ENCODE measurements around the gene CHRD. TPM values are rescaled to one million over a fixed set of nuclear protein-coding genes. Genes with fewer than 3 reads are reported as not detected.

The CHRD gene
- 10 to 100 TPM; 12.0 to 46.5 TPM for total RNA-seq
- 10 to 100 TPM in 1 of 2 donors, under 1 TPM in 1; 0.38 to 11.9 TPM for polyA plus RNA-seq
- long read RNA-seq, donor 1, transcript CHRD-201 (23 exons, 3,521 nt), result major isoform, 6 of 43 reads
- long read RNA-seq, donor 1, partial matches to known transcripts, result 23 of 43 reads
- long read RNA-seq, donor 1, other reads (novel, unspliced or antisense), result 11 of 43 reads
- long read RNA-seq, donor 2, transcript CHRD-201 (23 exons, 3,521 nt), result major isoform, 6 of 35 reads
- long read RNA-seq, donor 2, partial matches to known transcripts, result 17 of 35 reads
- long read RNA-seq, donor 2, other reads (novel, unspliced or antisense), result 12 of 35 reads

GRCh38 chr3:184379358-184380184, at the start of gene CHRD:
CHRD (plus strand) TSS chr3:184380054; CDS start chr3:184380319, 265 bp downstream.
- H3K27ac ChIP-seq (ENCODE audit: low read depth in 1 of 2, low read length in 2 of 2), result no peak within 1 kb of the TSS
- ATAC-seq (ENCODE audit: low FRiP score) (peak; percentile 64), DNase-seq (peak in 1 of 2 donors; percentile 80)
- WGBS, 2 donors, result 16 to 53% methylated on average over 19 to 69 of the region's 71 CpGs
- H3K27me3 ChIP-seq (ENCODE audit: control insufficient read depth in 1 of 2, insufficient read depth in 2 of 2, low read length in 1 of 2), result no peaks in the 10 kb centered on the region
- no peaks in the 10 kb centered on the region for H3K9me3 ChIP-seq (ENCODE audit: control insufficient read depth, low read length)
- H3K4me1 ChIP-seq (ENCODE audit: control insufficient read depth in 1 of 2, insufficient read depth in 2 of 2, low read length in 2 of 2), result no peaks in the 10 kb centered on the region
- peak within 1 kb of the TSS; percentile 63 to 81 for H3K4me3 ChIP-seq (ENCODE audit: low read length in 2 of 2)
- no peaks in the 10 kb centered on the region for H3K36me3 ChIP-seq (ENCODE audit: control insufficient read depth in 1 of 2, insufficient read depth in 2 of 2, low read length in 1 of 2)
- intact Hi-C loops (cut with DNase I), result no loop called here

GRCh38 chr3:184332370-184333090, 47.3 kb upstream of the CHRD start:
- Histone ChIP-seq H3K4me3 (ENCODE audit: low read length in 2 of 2) (no peak overlapping the region), H3K27me3 (ENCODE audit: control insufficient read depth in 1 of 2, insufficient read depth in 2 of 2, low read length in 1 of 2) (no peaks in the 10 kb centered on the region), H3K36me3 (ENCODE audit: control insufficient read depth in 1 of 2, insufficient read depth in 2 of 2, low read length in 1 of 2) (peaks cover 8 to 10% of the 10 kb centered on the region in 2 donors), H3K4me1 (ENCODE audit: control insufficient read depth in 1 of 2, insufficient read depth in 2 of 2, low read length in 2 of 2) (no peaks in the 10 kb centered on the region), H3K9me3 (ENCODE audit: control insufficient read depth, low read length) (no peaks in the 10 kb centered on the region), H3K27ac (ENCODE audit: low read depth in 1 of 2, low read length in 2 of 2) (no peak overlapping the region)
- no peak for ATAC-seq (ENCODE audit: low FRiP score)
- 54 to 60% methylated on average over 10 of the region's 10 CpGs for WGBS, 2 donors
- DNase-seq, result peak in 1 of 2 donors; percentile 65
- intact Hi-C loops (cut with DNase I), result no loop called here

GRCh38 chr3:184333190-184333589, 46.7 kb upstream of the CHRD start:
- Histone ChIP-seq H3K27ac (ENCODE audit: low read depth in 1 of 2, low read length in 2 of 2) (peak overlapping the region in 1 of 2 donors; percentile 12), H3K9me3 (ENCODE audit: control insufficient read depth, low read length) (no peaks in the 10 kb centered on the region), H3K36me3 (ENCODE audit: control insufficient read depth in 1 of 2, insufficient read depth in 2 of 2, low read length in 1 of 2) (peaks cover 8% of the 10 kb centered on the region in 2 donors), H3K4me3 (ENCODE audit: low read length in 2 of 2) (no peak overlapping the region), H3K27me3 (ENCODE audit: control insufficient read depth in 1 of 2, insufficient read depth in 2 of 2, low read length in 1 of 2) (no peaks in the 10 kb centered on the region), H3K4me1 (ENCODE audit: control insufficient read depth in 1 of 2, insufficient read depth in 2 of 2, low read length in 2 of 2) (no peaks in the 10 kb centered on the region)
- 76 to 78% methylated on average over 6 of the region's 6 CpGs for WGBS, 2 donors
- intact Hi-C loops (cut with DNase I), result no loop called here
- no peak for ATAC-seq (ENCODE audit: low FRiP score)
- DNase-seq, result no peak

- no peak for DNase-seq
Measured at GRCh38 chr3:184333700-184334099, 46.2 kb upstream of the CHRD start.

GRCh38 chr3:184334470-184335158, 45.2 kb upstream of the CHRD start:
- no peaks in the 10 kb centered on the region for H3K9me3 ChIP-seq (ENCODE audit: control insufficient read depth, low read length)
- no peaks in the 10 kb centered on the region for H3K4me1 ChIP-seq (ENCODE audit: control insufficient read depth in 1 of 2, insufficient read depth in 2 of 2, low read length in 2 of 2)
- DNase-seq, result no peak
- peaks cover 2 to 8% of the 10 kb centered on the region in 2 donors for H3K36me3 ChIP-seq (ENCODE audit: control insufficient read depth in 1 of 2, insufficient read depth in 2 of 2, low read length in 1 of 2)
- no peak overlapping the region for H3K27ac ChIP-seq (ENCODE audit: low read depth in 1 of 2, low read length in 2 of 2)
- no peaks in the 10 kb centered on the region for H3K27me3 ChIP-seq (ENCODE audit: control insufficient read depth in 1 of 2, insufficient read depth in 2 of 2, low read length in 1 of 2)
- ATAC-seq (ENCODE audit: low FRiP score), result no peak
- H3K4me3 ChIP-seq (ENCODE audit: low read length in 2 of 2), result no peak overlapping the region
- intact Hi-C loops (cut with DNase I), result loop anchor here (2.0 kb wide), 1 partner anchor 14 kb away; no protein-coding TSS in a partner anchor
- WGBS, 2 donors, result 74% methylated on average over 15 of the region's 15 CpGs

More at GRCh38 chr3:184333700-184334099, 46.2 kb upstream of the CHRD start:
- H3K4me1 ChIP-seq (ENCODE audit: control insufficient read depth in 1 of 2, insufficient read depth in 2 of 2, low read length in 2 of 2), result no peaks in the 10 kb centered on the region
- peak overlapping the region in 1 of 2 donors; percentile 7 for H3K27ac ChIP-seq (ENCODE audit: low read depth in 1 of 2, low read length in 2 of 2)
- H3K9me3 ChIP-seq (ENCODE audit: control insufficient read depth, low read length), result no peaks in the 10 kb centered on the region
- no peak overlapping the region for H3K4me3 ChIP-seq (ENCODE audit: low read length in 2 of 2)
- H3K27me3 ChIP-seq (ENCODE audit: control insufficient read depth in 1 of 2, insufficient read depth in 2 of 2, low read length in 1 of 2), result no peaks in the 10 kb centered on the region
- peaks cover 4 to 8% of the 10 kb centered on the region in 2 donors for H3K36me3 ChIP-seq (ENCODE audit: control insufficient read depth in 1 of 2, insufficient read depth in 2 of 2, low read length in 1 of 2)
- ATAC-seq (ENCODE audit: low FRiP score), result no peak
- intact Hi-C loops (cut with DNase I), result loop anchor here (2.0 kb wide), 1 partner anchor 13 kb away; no protein-coding TSS in a partner anchor
- WGBS, 2 donors, result 77 to 78% methylated on average over 3 of the region's 3 CpGs

- Histone ChIP-seq H3K27ac (ENCODE audit: low read depth in 1 of 2, low read length in 2 of 2) (peak overlapping the region; percentile 71 to 92), H3K9me3 (ENCODE audit: control insufficient read depth, low read length) (no peaks in the 10 kb centered on the region), H3K36me3 (ENCODE audit: control insufficient read depth in 1 of 2, insufficient read depth in 2 of 2, low read length in 1 of 2) (peaks cover 2 to 8% of the 10 kb centered on the region in 2 donors), H3K4me3 (ENCODE audit: low read length in 2 of 2) (no peak overlapping the region), H3K27me3 (ENCODE audit: control insufficient read depth in 1 of 2, insufficient read depth in 2 of 2, low read length in 1 of 2) (no peaks in the 10 kb centered on the region), H3K4me1 (ENCODE audit: control insufficient read depth in 1 of 2, insufficient read depth in 2 of 2, low read length in 2 of 2) (no peaks in the 10 kb centered on the region)
- intact Hi-C loops (cut with DNase I), result loop anchor here (2.0 kb wide), 1 partner anchor 14 kb away; no protein-coding TSS in a partner anchor
- ATAC-seq (ENCODE audit: low FRiP score) (no peak), DNase-seq (no peak)
- WGBS, 2 donors, result 48 to 51% methylated on average over 4 of the region's 4 CpGs
Measured at GRCh38 chr3:184335291-184335660, 44.6 kb upstream of the CHRD start.

GRCh38 chr3:184335661-184336546, 44.0 kb upstream of the CHRD start:
- peak; percentile 85 for ATAC-seq (ENCODE audit: low FRiP score)

More at GRCh38 chr3:184335661-184336546, 44.0 kb upstream of the CHRD start:
- DNase-seq, result peak; percentile 90 to 97
- 0 to 1% methylated on average over 67 to 77 of the region's 77 CpGs for WGBS, 2 donors
- Histone ChIP-seq H3K4me3 (ENCODE audit: low read length in 2 of 2) (peak overlapping the region; percentile 19 to 73), H3K36me3 (ENCODE audit: control insufficient read depth in 1 of 2, insufficient read depth in 2 of 2, low read length in 1 of 2) (peaks cover 2 to 8% of the 10 kb centered on the region in 2 donors), H3K9me3 (ENCODE audit: control insufficient read depth, low read length) (no peaks in the 10 kb centered on the region), H3K27ac (ENCODE audit: low read depth in 1 of 2, low read length in 2 of 2) (peak overlapping the region; percentile 85 to 93), H3K27me3 (ENCODE audit: control insufficient read depth in 1 of 2, insufficient read depth in 2 of 2, low read length in 1 of 2) (no peaks in the 10 kb centered on the region), H3K4me1 (ENCODE audit: control insufficient read depth in 1 of 2, insufficient read depth in 2 of 2, low read length in 2 of 2) (no peaks in the 10 kb centered on the region)
- intact Hi-C loops (cut with DNase I), result loop anchor here (2.0 kb wide), 1 partner anchor 15 kb away; no protein-coding TSS in a partner anchor

Measured in aorta (tissue), 5 donors.